CD14-positive monocyte (primary cell): ENCODE measurements around the gene ACTR10. TPM values are rescaled to one million over a fixed set of nuclear protein-coding genes. Genes with fewer than 3 reads are reported as not detected.
A peak's percentile ranks its signal among the peaks of the same experiment; 100 is the strongest.

Source experiments
- DNase-seq, 3 donors: peaks; one replicate each; pipeline ENCODE4 v3.0.0-alpha.2; 2011 to 2022
- H2AFZ ChIP-seq: 2 replicates; pipeline ENCODE4 v1.6.0; 2012; ENCODE audit warnings: mild to moderate bottlenecking, low read depth, low read length, inconsistent platforms; ENCODE audit not compliant: insufficient read depth, poor library complexity, severe bottlenecking
- H3K27ac ChIP-seq, 2 donors: 1 replicate in 1 of 2; 2 replicates in 1 of 2; pipeline ENCODE4 v1.5.1; 2012 to 2013; ENCODE audit warnings: low read length in 2 of 2, control low read depth in 1 of 2, inconsistent platforms in 1 of 2, low read depth in 1 of 2, mild to moderate bottlenecking in 1 of 2
- H3K27me3 ChIP-seq, 2 donors: one replicate each; pipeline versions ENCODE4 v1.6.0 to v1.6.1; 2011 to 2013; ENCODE audit warnings: low read length in 2 of 2; ENCODE audit not compliant: control insufficient read depth in 2 of 2, insufficient read depth in 2 of 2
- H3K36me3 ChIP-seq, 2 donors: replicated peaks in 1 of 2; 1 replicate in 1 of 2; 2 replicates in 1 of 2; pipeline versions ENCODE4 v1.5.1 to v1.6.1; 2012 to 2013; ENCODE audit warnings: low read length in 2 of 2, control low read depth in 1 of 2, inconsistent platforms in 1 of 2, mild to moderate bottlenecking in 1 of 2; ENCODE audit not compliant: insufficient read depth in 2 of 2, control insufficient read depth in 1 of 2
- H3K4me1 ChIP-seq, 2 donors: 1 replicate in 1 of 2; 2 replicates in 1 of 2; pipeline versions ENCODE4 v1.5.1 to v1.6.1; 2012 to 2013; ENCODE audit warnings: low read length in 2 of 2, control low read depth in 1 of 2, inconsistent platforms in 1 of 2, mild to moderate bottlenecking in 1 of 2, moderate library complexity in 1 of 2; ENCODE audit not compliant: insufficient read depth in 2 of 2, control insufficient read depth in 1 of 2
- H3K4me2 ChIP-seq: replicated peaks from 2 replicates; pipeline ENCODE3; 2012; ENCODE audit warnings: low read length, moderate library complexity, mild to moderate bottlenecking; ENCODE audit not compliant: poor library complexity, severe bottlenecking; ENCODE audit errors: extremely low read depth
- H3K4me3 ChIP-seq, 3 experiments: fragments of 200-600 bp in 1 of 3; sonication (generic) in 1 of 3; replicated peaks in 1 of 3; 1 replicate in 2 of 3; 2 replicates in 1 of 3; pipeline ENCODE4 v1.5.1; 2011 to 2013; ENCODE audit warnings: low read length in 3 of 3, mild to moderate bottlenecking in 3 of 3, control low read depth in 2 of 3, low read depth in 2 of 3, inconsistent platforms in 1 of 3, moderate library complexity in 1 of 3
- H3K79me2 ChIP-seq: 2 replicates; pipeline ENCODE4 v1.6.0; 2012; ENCODE audit warnings: mild to moderate bottlenecking, control low read depth, inconsistent platforms, low read length, moderate library complexity; ENCODE audit not compliant: insufficient read depth
- H3K9ac ChIP-seq: 2 replicates; pipeline ENCODE4 v1.6.0; 2017; ENCODE audit warnings: low read length, mild to moderate bottlenecking; ENCODE audit not compliant: insufficient read depth, poor library complexity, severe bottlenecking
- H3K9me3 ChIP-seq, 2 donors: replicated peaks in 1 of 2; 1 replicate in 1 of 2; 2 replicates in 1 of 2; pipeline versions ENCODE4 v1.5.1 to v1.6.1; 2012 to 2013; ENCODE audit warnings: low read length in 2 of 2, control low read depth in 1 of 2; ENCODE audit not compliant: control insufficient read depth in 1 of 2, insufficient read depth in 1 of 2
- H4K20me1 ChIP-seq: 2 replicates; pipeline ENCODE4 v1.6.0; 2012; ENCODE audit warnings: mild to moderate bottlenecking, low read length, control low read depth, moderate library complexity; ENCODE audit not compliant: insufficient read depth
- H3K27ac Mint-ChIP-seq, 7 donors: one replicate each; pipeline ENCODE4 v1.8.0; 2020; ENCODE audit warnings: mild to moderate bottlenecking in 7 of 7, mixed read lengths in 7 of 7, moderate library complexity in 6 of 7, inconsistent platforms in 2 of 7
- H3K27me3 Mint-ChIP-seq, 3 donors: one replicate each; pipeline ENCODE4 v1.8.0; 2021 to 2022; ENCODE audit warnings: low read depth in 3 of 3, mild to moderate bottlenecking in 3 of 3, mixed read lengths in 3 of 3, moderate library complexity in 3 of 3, inconsistent platforms in 1 of 3
- H3K36me3 Mint-ChIP-seq, 2 donors: one replicate each; pipeline ENCODE4 v1.8.0; 2020; ENCODE audit warnings: mixed read lengths in 2 of 2, inconsistent platforms in 1 of 2, mild to moderate bottlenecking in 1 of 2
- H3K4me1 Mint-ChIP-seq: one replicate; pipeline ENCODE4 v1.8.0; 2020; ENCODE audit warnings: mild to moderate bottlenecking, mixed read lengths
- H3K4me3 Mint-ChIP-seq, 2 donors: one replicate each; pipeline ENCODE4 v1.8.0; 2020; ENCODE audit warnings: mild to moderate bottlenecking in 2 of 2, mixed read lengths in 2 of 2, moderate library complexity in 1 of 2
- H3K9me3 Mint-ChIP-seq, 7 donors: one replicate each; pipeline ENCODE4 v1.8.0; 2020 to 2022; ENCODE audit warnings: mixed read lengths in 7 of 7, mild to moderate bottlenecking in 6 of 7, moderate library complexity in 6 of 7, inconsistent platforms in 2 of 7
- CTCF ChIP-seq: fragments of 200-600 bp; IDR thresholded peaks from one replicate; pipeline ENCODE4 v1.8.0; 2022; ENCODE audit warnings: antibody characterized with exemption, mild to moderate bottlenecking
- WGBS: methylation state at CpG from one replicate; pipeline ENCODE4 v1.1.5; 2013; ENCODE audit warnings: missing lambda C conversion rate; ENCODE audit not compliant: insufficient coverage; 5-methylcytosine and 5-hydroxymethylcytosine counted together
- intact Hi-C, 2 donors: fragments of 100-400 bp; cut with micrococcal nuclease; formaldehyde crosslinking; loops; one replicate each; pipeline versions ENCODE4 v1.15.0 to v1.15.1; 2023
- polyA plus RNA-seq, 3 donors: library from polyadenylated mRNA; depleted of rRNA in 1 of 3; unstranded in 2 of 3; stranded (reverse) in 1 of 3; fragments of 300-500 nt in 2 of 3; fragments of >200 nt in 1 of 3; fragmentation: Illumina TruSeq in 2 of 3; gene quantifications; 1 replicate in 2 of 3; 2 replicates in 1 of 3; pipeline ENCODE4 v1.2.3, GENCODE V29; 2012 to 2021

Gene ACTR10
- polyA plus RNA-seq, 3 donors, result 33.8 to 91.7 (median 83.3) TPM

GRCh38 chr14:58239244-58240195 lies 39.6 kb downstream of the ACTR10 start:
- H3K9me3 ChIP-seq, result no peaks in the 10 kb centered on the region
- peak overlapping the region; percentile 72 to 99 (median 87) for H3K4me3 ChIP-seq
- H2AFZ ChIP-seq, result peak overlapping the region; percentile 82
- peaks cover 18% of the 10 kb centered on the region for H3K4me1 Mint-ChIP-seq
- H3K4me3 Mint-ChIP-seq, result no peak overlapping the region
- no peak overlapping the region for H3K27ac Mint-ChIP-seq
- peak overlapping the region; percentile 82 for H3K4me2 ChIP-seq
- peak; percentile 71 to 91 (median 73) for DNase-seq
- peaks cover 0 to 6% of the 10 kb centered on the region in 2 donors for H3K36me3 ChIP-seq
- intact Hi-C loops, result loop anchor here (5.0 to 10.0 kb wide), 4 partner anchors 37 to 185 kb away; partner anchors contain the start of genes ACTR10 (in 1 of the 2), ARID4A (in 1 of the 2), KIAA0586 (in 1 of the 2) and TIMM9 (in 1 of the 2)
- 2% methylated on average over 4 of the region's 23 CpGs for WGBS
- H3K27ac ChIP-seq, result peak overlapping the region in 1 of 2 donors; percentile 56
- peak overlapping the region; percentile 54 for H3K9ac ChIP-seq
- H3K27me3 Mint-ChIP-seq, result no peaks in the 10 kb centered on the region
- H3K36me3 Mint-ChIP-seq, result peaks cover 3 to 7% of the 10 kb centered on the region in 2 donors
- peaks cover 5 to 24% of the 10 kb centered on the region in 2 donors for H3K4me1 ChIP-seq
- no peaks in the 10 kb centered on the region for H3K9me3 Mint-ChIP-seq
- no peaks in the 10 kb centered on the region for H3K79me2 ChIP-seq
- TF ChIP-seq CTCF, result no peak
- no peaks in the 10 kb centered on the region for H3K27me3 ChIP-seq
- no peaks in the 10 kb centered on the region for H4K20me1 ChIP-seq

GRCh38 chr14:58243790-58244555 lies 44.0 kb downstream of the ACTR10 start:
- intact Hi-C loops, result loop anchor here (2.0 to 10.0 kb wide), 4 partner anchors 38 to 181 kb away; partner anchors contain the start of genes ARID4A (in 2 of the 2), KIAA0586 (in 1 of the 2) and TIMM9 (in 1 of the 2)
- H3K27ac ChIP-seq, result peak overlapping the region; percentile 92 to 100
- no peaks in the 10 kb centered on the region for H3K9me3 ChIP-seq
- peak overlapping the region; percentile 76 for H2AFZ ChIP-seq
- H3K79me2 ChIP-seq, result peaks cover 44% of the 10 kb centered on the region
- H3K4me3 ChIP-seq, result peak overlapping the region; percentile 76 to 100 (median 96)
- peaks cover 6 to 33% of the 10 kb centered on the region in 2 donors for H3K4me1 ChIP-seq
- TF ChIP-seq CTCF, result no peak
- H4K20me1 ChIP-seq, result peaks cover 40% of the 10 kb centered on the region
- no peaks in the 10 kb centered on the region for H3K27me3 Mint-ChIP-seq
- peak overlapping the region; percentile 99 for H3K9ac ChIP-seq
- no peaks in the 10 kb centered on the region for H3K9me3 Mint-ChIP-seq
- H3K4me2 ChIP-seq, result peak overlapping the region; percentile 95
- DNase-seq, result peak; percentile 27 to 61 (median 51)
- H3K27ac Mint-ChIP-seq, result peak overlapping the region; percentile 93 to 100 (median 99)
- no peaks in the 10 kb centered on the region for H3K27me3 ChIP-seq
- WGBS, result 0% methylated on average over 2 of the region's 16 CpGs
- peaks cover 5 to 16% of the 10 kb centered on the region in 2 donors for H3K36me3 Mint-ChIP-seq
- peaks cover 6 to 22% of the 10 kb centered on the region in 2 donors for H3K36me3 ChIP-seq
- peaks cover 31% of the 10 kb centered on the region for H3K4me1 Mint-ChIP-seq
- H3K4me3 Mint-ChIP-seq, result peak overlapping the region; percentile 90 to 99
